Liver (tissue), 9 donors: ENCODE data around the gene EPB41L2. TPM values are rescaled to one million over a fixed set of nuclear protein-coding genes. Genes with fewer than 3 reads are reported as not detected.

Experiments
- DNase-seq: peaks from one replicate; pipeline ENCODE4 v3.0.0-alpha.2; 2017; ENCODE audit warnings: low spot score
- H3K27ac ChIP-seq, 2 donors: one replicate each; pipeline ENCODE4 v1.7.0; 2013; ENCODE audit warnings: inconsistent platforms in 2 of 2, low read length in 2 of 2, control low read depth in 1 of 2, low read depth in 1 of 2, mild to moderate bottlenecking in 1 of 2
- H3K27me3 ChIP-seq, 4 donors: one replicate each; pipeline versions ENCODE4 v1.6.1 to v1.7.0; 2013; ENCODE audit warnings: low read length in 3 of 4, inconsistent platforms in 1 of 4, mild to moderate bottlenecking in 1 of 4, moderate library complexity in 1 of 4; ENCODE audit not compliant: control insufficient read depth in 4 of 4, insufficient read depth in 4 of 4
- H3K36me3 ChIP-seq, 4 donors: one replicate each; pipeline versions ENCODE4 v1.6.1 to v1.7.0; 2013; ENCODE audit warnings: low read length in 3 of 4, mild to moderate bottlenecking in 3 of 4, low read depth in 1 of 4, moderate library complexity in 1 of 4; ENCODE audit not compliant: control insufficient read depth in 4 of 4, insufficient read depth in 3 of 4
- H3K4me1 ChIP-seq, 4 donors: one replicate each; pipeline versions ENCODE4 v1.6.1 to v1.7.0; 2013; ENCODE audit warnings: low read length in 3 of 4, mild to moderate bottlenecking in 3 of 4, moderate library complexity in 1 of 4; ENCODE audit not compliant: control insufficient read depth in 4 of 4, insufficient read depth in 4 of 4
- H3K4me3 ChIP-seq, 3 donors: one replicate each; pipeline versions ENCODE4 v1.6.1 to v1.7.0; 2013; ENCODE audit warnings: low read length in 3 of 3, control low read depth in 1 of 3, low read depth in 1 of 3, mild to moderate bottlenecking in 1 of 3
- H3K9ac ChIP-seq, 2 donors: one replicate each; pipeline ENCODE4 v1.7.0; 2013; ENCODE audit warnings: low read length in 2 of 2, mild to moderate bottlenecking in 2 of 2, moderate library complexity in 2 of 2, control low read depth in 1 of 2, low read depth in 1 of 2
- H3K9me3 ChIP-seq, 4 donors: one replicate each; pipeline versions ENCODE4 v1.6.1 to v1.7.0; 2013; ENCODE audit warnings: low read length in 3 of 4; ENCODE audit not compliant: control insufficient read depth in 4 of 4
- ATF3 ChIP-seq: IDR thresholded peaks from 2 replicates; pipeline ENCODE4 v1.6.1; 2016; ENCODE audit warnings: antibody characterized with exemption
- CTCF ChIP-seq: fragments of 150-350 bp; IDR thresholded peaks from 2 replicates; pipeline ENCODE4 v1.5.1; 2017; ENCODE audit warnings: improper control_type of control experiment, low read depth, low read length; ENCODE audit not compliant: missing input control
- EGR1 ChIP-seq, 2 donors: IDR thresholded peaks; 2 replicates each; pipeline ENCODE4 v1.6.1; 2016 to 2018; ENCODE audit warnings: antibody characterized with exemption in 2 of 2, low read depth in 2 of 2
- FOXA1 ChIP-seq: IDR thresholded peaks from 2 replicates; pipeline ENCODE4 v1.6.1; 2016; ENCODE audit warnings: antibody characterized with exemption
- FOXA2 ChIP-seq: IDR thresholded peaks from 2 replicates; pipeline ENCODE4 v1.6.1; 2016; ENCODE audit warnings: antibody characterized with exemption
- GABPA ChIP-seq, 2 donors: IDR thresholded peaks in 1 of 2; conservative IDR thresholded peaks in 1 of 2; 2 replicates each; pipeline ENCODE4 v1.6.1; 2016; ENCODE audit warnings: antibody characterized with exemption in 2 of 2, mild to moderate bottlenecking in 1 of 2, moderate library complexity in 1 of 2
- HNF4A ChIP-seq, 2 donors: conservative IDR thresholded peaks; 2 replicates each; pipeline ENCODE4 v1.6.1; 2016; ENCODE audit warnings: antibody characterized with exemption in 2 of 2, mild to moderate bottlenecking in 2 of 2
- HNF4G ChIP-seq: IDR thresholded peaks from 2 replicates; pipeline ENCODE4 v1.6.1; 2016; ENCODE audit warnings: antibody characterized with exemption
- JUND ChIP-seq, 2 donors: IDR thresholded peaks; 2 replicates each; pipeline ENCODE4 v1.6.1; 2016; ENCODE audit warnings: antibody characterized with exemption in 2 of 2
- MAX ChIP-seq: IDR thresholded peaks from 2 replicates; pipeline ENCODE4 v1.6.1; 2016; ENCODE audit warnings: antibody characterized with exemption
- NR2F2 ChIP-seq: IDR thresholded peaks from 2 replicates; pipeline ENCODE4 v1.6.1; 2016; ENCODE audit warnings: antibody characterized with exemption
- RAD21 ChIP-seq, 2 donors: IDR thresholded peaks; 2 replicates each; pipeline ENCODE4 v1.6.1; 2016; ENCODE audit warnings: antibody characterized with exemption in 2 of 2, mild to moderate bottlenecking in 2 of 2
- RXRA ChIP-seq, 2 donors: IDR thresholded peaks; 2 replicates each; pipeline ENCODE4 v1.6.1; 2017 to 2018; ENCODE audit warnings: antibody characterized with exemption in 2 of 2, mild to moderate bottlenecking in 1 of 2
- SP1 ChIP-seq: IDR thresholded peaks from 2 replicates; pipeline ENCODE4 v1.6.1; 2018; ENCODE audit warnings: antibody characterized with exemption, mild to moderate bottlenecking
- TAF1 ChIP-seq: conservative IDR thresholded peaks from 2 replicates; pipeline ENCODE4 v1.6.1; 2016; ENCODE audit warnings: antibody characterized with exemption, mild to moderate bottlenecking
- YY1 ChIP-seq: IDR thresholded peaks from 2 replicates; pipeline ENCODE4 v1.6.1; 2016; ENCODE audit warnings: antibody characterized with exemption, mild to moderate bottlenecking
- ZBTB33 ChIP-seq: IDR thresholded peaks from 2 replicates; pipeline ENCODE4 v1.6.1; 2016; ENCODE audit warnings: antibody characterized with exemption
- WGBS: extraction: QIAGEN DNeasy Blood & Tissue Kit; methylation state at CpG from one replicate; pipeline ENCODE4 v1.1.7; 2013; 5-methylcytosine and 5-hydroxymethylcytosine counted together
- polyA plus RNA-seq, 2 donors: library from polyadenylated mRNA; stranded (reverse) in 1 of 2; unstranded in 1 of 2; fragments of 200-250 nt in 1 of 2; fragments of >200 nt in 1 of 2; fragmentation: Nextera tagmentation in 1 of 2; extraction: Ambion mirVana in 1 of 2; gene quantifications; one replicate each; pipeline versions ENCODE4 v1.2.1 to v1.2.3, GENCODE V29; 2013 to 2015
- total RNA-seq, 2 donors: library from RNA; depleted of rRNA; stranded (reverse); fragments of >200 nt; gene quantifications; one replicate each; pipeline ENCODE4 v1.2.3, GENCODE V29; 2014
- TF ChIP-seq, protein P1 (sequence below): IDR thresholded peaks from 2 replicates; pipeline ENCODE4 v1.6.1; 2016; ENCODE audit warnings: antibody characterized with exemption, mild to moderate bottlenecking
- donor health status: healthy.
- donor health status: healthy.
- donor health status: healthy.
- donor health status: healthy.
- donor health status: healthy.

EPB41L2 gene
- total and polyA plus RNA-seq, 4 donors = 10.0 to 43.3 (median 18.7) TPM

- Histone ChIP-seq H3K4me1 (peaks cover 2 to 70% (median 40%) of the 10 kb centered on the region in 4 donors), H3K9me3 (no peaks in the 10 kb centered on the region), H3K27me3 (no peaks in the 10 kb centered on the region), H3K36me3 (peaks cover 4 to 23% (median 14%) of the 10 kb centered on the region in 4 donors), H3K4me3 (no peak overlapping the region), H3K27ac (no peak overlapping the region), H3K9ac (no peak overlapping the region)
- WGBS = 89% methylated on average over 2 of the region's 2 CpGs
- TF ChIP-seq CTCF = no peak
- no peak for TF ChIP-seq ZBTB33
- TF ChIP-seq, protein P1, sequence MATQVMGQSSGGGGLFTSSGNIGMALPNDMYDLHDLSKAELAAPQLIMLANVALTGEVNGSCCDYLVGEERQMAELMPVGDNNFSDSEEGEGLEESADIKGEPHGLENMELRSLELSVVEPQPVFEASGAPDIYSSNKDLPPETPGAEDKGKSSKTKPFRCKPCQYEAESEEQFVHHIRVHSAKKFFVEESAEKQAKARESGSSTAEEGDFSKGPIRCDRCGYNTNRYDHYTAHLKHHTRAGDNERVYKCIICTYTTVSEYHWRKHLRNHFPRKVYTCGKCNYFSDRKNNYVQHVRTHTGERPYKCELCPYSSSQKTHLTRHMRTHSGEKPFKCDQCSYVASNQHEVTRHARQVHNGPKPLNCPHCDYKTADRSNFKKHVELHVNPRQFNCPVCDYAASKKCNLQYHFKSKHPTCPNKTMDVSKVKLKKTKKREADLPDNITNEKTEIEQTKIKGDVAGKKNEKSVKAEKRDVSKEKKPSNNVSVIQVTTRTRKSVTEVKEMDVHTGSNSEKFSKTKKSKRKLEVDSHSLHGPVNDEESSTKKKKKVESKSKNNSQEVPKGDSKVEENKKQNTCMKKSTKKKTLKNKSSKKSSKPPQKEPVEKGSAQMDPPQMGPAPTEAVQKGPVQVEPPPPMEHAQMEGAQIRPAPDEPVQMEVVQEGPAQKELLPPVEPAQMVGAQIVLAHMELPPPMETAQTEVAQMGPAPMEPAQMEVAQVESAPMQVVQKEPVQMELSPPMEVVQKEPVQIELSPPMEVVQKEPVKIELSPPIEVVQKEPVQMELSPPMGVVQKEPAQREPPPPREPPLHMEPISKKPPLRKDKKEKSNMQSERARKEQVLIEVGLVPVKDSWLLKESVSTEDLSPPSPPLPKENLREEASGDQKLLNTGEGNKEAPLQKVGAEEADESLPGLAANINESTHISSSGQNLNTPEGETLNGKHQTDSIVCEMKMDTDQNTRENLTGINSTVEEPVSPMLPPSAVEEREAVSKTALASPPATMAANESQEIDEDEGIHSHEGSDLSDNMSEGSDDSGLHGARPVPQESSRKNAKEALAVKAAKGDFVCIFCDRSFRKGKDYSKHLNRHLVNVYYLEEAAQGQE = no peak
- no peak for TF ChIP-seq YY1
- no peak for TF ChIP-seq JUND (IDR thresholded peaks at IDR 0.05)
- no peak for TF ChIP-seq FOXA1
- no peak for TF ChIP-seq RAD21 (IDR thresholded peaks at IDR 0.05)
- TF ChIP-seq FOXA2 = no peak
- no peak for TF ChIP-seq RXRA (IDR thresholded peaks at IDR 0.05)
- no peak for TF ChIP-seq EGR1 (IDR thresholded peaks at IDR 0.05; ENCODE audit: low read depth in 2 of 2)
- no peak for TF ChIP-seq TAF1
- TF ChIP-seq GABPA (IDR thresholded peaks at IDR 0.05 in 1 of 2, conservative IDR thresholded peaks at IDR 0.05 in 1 of 2) = no peak
- no peak for TF ChIP-seq NR2F2
- TF ChIP-seq SP1 = no peak
- no peak for TF ChIP-seq ATF3
- TF ChIP-seq HNF4A (conservative IDR thresholded peaks at IDR 0.05) = no peak
- TF ChIP-seq HNF4G = no peak
- TF ChIP-seq MAX = no peak
- no peak for DNase-seq
Measured at GRCh38 chr6:130839379-130839778, 223.7 kb downstream of the EPB41L2 start.
